ENCODE data around the gene BCL2L11.

The BCL2L11 gene

DNA sequence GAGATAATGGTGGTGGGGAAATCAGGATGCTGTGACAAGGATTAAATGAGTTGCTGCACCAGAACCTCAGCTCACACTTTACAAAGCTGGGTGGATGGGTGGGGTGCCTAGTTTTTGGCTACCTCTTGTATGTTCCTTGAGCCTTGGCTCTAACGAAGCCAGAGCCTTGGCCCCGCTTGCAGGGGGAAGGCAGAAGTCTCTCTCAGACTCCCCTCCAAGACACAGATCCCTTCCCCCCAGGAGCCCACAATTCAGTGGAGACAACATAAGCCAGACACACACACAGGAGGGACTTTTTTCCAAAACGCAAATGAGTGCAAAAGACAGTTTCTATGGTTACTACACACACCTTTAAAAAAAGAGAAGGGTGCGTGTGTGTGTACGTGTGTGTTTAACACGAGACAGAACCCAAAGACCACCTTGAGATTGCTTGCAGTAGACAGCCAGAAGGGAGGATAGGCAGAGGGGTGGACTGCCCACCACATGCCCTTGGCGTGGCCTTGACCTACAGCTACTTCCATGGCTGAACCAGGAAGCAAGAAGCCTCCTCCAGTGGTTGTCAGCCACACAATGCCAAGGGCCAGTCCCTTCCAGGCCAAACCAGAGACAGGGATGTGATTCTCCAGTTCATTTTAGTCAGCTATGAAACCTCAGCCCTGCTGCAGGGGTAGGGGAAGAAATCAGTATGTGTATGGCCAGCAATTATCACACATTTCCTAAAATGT lies 70.3 kb downstream of the BCL2L11 start:
- no peak for DNase-seq

DNA sequence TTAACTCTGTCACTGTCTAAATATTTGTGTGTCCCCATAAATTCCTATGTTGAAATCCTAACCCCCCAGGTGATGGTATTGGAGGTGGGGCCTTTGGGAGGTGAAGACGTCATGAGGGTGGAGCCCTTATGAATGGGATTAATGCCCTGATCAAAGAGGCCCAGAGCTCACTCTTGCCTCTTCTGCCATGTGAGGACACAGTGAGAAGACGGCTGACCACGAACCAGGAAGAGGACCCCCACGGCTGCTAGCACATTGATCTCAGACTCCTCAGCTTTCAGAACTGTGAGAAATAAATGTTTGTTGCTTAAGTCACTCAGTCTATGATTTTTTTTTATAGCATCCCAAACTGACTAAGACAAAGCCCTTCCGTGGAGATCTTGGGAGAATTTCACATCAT lies 71.2 kb downstream of the BCL2L11 start:
- no peak for DNase-seq

DNA sequence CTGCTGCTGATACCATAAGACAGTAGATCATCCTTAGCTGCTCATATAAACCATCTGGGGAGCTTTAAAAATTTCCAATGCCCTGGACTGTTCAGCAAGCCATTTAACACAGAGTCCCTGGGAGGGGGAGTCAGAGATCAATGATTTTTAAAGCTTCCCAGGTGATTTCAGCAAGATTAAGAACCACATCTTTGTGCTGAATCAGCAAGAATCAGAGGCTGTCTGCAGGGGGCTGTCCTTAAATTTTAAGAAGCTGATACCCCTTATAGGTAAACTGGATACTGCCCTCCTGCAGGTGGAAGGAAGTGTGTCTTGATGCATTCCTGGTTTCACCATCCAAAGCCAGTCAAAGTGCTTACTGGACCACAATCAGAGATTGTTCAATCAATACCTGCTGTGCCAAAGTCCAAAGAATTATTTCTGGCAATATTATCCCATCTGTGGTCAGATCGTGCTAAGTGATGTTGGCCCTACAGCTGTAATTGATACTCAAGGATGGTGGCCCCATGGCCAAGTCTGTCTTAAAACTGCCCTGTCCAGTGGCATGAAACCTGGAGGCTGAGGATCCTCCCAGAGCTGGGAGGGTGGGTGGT lies 72.2 kb downstream of the BCL2L11 start:
- no peak for DNase-seq

DNA sequence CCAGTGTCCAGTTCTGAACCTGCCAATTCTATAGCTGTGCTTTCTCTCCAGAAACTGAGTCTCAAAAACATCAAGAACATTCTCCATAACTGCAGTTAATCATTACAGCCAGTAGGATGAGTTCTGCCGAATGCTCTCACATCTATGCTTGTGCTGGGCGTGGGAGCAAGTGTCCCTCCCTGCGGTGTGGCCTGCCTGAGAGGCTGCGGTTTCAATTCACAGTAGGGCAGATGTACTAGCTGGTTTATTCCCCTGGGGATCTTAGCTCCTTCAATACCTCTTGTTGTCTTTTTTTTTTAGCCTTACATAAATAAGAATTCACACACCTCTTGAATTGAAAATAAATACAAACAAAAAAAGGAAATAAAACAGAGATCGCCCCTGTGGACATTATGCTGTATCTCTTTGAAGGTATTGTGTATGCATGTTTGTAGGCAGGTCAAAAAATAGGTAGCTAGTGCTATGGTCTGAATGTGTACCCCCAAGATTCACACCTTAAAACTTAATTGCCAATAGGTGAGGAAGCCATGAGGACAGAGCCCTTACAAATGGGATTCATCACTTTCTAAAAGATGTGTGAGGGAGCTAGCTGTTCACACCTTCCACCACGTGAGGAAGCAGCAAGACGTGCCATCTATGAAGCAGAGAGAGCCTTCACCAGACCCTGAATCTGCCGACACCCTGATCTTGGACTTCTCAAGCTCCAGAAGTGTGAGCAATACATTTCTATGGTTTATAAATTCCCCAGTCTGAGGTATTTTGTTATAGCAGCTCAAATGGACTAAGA lies 74.3 kb downstream of the BCL2L11 start:
- DNase-seq, result no peak

DNA sequence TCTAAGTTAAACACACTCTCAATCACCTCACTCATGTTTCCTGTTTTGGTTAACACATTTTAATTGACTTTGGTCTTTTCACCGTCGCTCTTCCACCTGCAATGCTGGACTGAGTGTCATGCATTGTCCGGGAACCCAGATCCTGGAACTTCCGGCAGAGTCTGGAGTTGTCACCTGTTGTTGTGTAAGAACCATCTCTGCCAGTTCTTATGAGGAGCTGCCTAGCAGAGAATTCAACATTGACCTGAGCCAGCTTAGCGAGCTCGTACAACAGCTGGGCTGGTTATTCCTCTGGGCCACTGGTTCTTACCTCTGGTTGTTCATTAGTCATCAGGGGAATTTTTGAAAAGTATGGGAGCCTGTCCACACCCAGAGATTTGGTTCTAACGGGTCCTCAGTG lies 75.7 kb downstream of the BCL2L11 start:
- no peak for DNase-seq

DNA sequence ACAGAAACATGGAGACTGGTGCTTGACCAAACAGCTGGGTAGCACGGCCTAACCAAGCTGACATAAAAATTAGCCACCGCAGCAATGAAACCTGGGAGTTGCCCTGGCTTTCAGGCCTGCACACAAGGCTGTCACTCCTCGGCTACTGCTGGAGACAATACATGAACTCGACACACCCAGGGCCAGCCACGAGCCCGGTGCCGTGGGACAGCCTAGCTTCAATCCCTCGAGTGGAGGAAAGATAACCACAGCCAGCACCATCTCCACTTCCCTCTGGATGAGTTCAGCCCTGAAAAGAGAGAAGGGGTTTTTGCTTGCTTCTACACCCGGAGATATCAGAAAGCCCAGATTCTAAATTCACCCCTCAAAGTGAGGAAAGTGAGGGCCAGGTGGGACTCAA lies 78.0 kb downstream of the BCL2L11 start:
- DNase-seq, result no peak

DNA sequence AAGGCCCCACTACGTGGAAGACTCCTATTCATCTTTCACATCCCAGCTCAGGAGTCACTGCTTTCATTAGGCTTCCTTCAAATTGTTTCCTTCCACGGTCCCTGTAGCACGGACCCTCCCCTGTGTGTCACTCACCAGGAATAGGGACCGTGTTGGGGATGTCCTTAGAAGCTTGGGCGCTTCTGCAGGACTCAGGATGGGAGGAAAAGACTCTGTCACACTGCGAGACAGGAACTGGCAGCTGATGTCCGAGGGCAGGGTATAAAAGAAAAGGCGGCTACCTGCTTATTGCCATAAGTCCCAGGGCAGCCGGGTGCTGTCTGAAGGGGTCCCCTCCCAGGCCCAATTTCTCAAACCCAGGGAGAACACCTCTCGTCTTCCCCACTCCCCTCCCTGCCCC lies 79.1 kb downstream of the BCL2L11 start:
- DNase-seq, result no peak

DNA sequence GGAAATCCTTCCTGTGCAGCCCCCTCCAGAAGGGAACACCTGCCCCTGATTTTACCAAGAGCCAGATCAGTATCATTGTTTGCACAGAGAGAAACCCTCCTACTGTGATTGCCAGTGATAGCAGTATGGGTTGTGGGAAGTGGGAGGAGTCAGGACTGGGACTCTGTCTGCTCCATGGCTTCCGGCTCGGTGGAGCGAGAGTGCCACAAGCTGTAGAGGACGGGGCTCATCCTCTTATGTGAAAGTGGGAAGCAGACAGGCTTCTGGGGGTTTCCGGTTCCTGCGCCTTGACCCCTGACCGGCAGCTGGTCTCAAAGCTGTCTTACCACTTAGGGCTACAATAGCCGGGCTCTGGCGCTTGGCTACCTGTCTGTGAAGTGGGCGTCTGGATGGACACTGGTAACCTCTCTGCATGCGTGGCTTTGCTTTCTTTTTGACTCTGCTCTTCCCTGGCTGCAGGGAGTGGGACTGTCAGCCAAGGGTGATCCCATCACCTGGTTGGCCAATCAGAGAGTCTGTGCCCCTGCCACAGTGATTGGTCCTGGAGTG lies 79.7 kb downstream of the BCL2L11 start:
- DNase-seq, result peak in 1 of 56 donors; percentile 9

DNA sequence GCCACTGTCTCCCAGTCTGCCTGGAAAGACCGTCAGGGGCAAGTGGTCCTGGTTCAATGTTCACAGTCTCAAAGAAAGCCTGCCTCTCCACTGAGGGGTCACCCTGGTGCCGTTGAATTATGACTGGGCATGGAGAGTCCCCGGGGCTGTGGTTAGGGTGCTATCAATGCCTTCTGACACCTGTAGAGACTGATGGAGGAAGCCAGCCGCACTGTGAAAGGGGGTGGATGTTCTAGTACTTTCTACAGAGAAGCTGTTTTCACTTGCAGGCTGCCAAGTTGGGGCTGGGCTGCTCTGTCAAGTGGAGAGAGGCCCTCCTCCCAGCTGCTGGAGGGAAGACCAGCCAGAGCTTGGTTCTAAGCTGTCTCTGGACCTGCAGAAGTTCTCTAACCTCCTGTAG lies 80.5 kb downstream of the BCL2L11 start:
- no peak for DNase-seq

DNA sequence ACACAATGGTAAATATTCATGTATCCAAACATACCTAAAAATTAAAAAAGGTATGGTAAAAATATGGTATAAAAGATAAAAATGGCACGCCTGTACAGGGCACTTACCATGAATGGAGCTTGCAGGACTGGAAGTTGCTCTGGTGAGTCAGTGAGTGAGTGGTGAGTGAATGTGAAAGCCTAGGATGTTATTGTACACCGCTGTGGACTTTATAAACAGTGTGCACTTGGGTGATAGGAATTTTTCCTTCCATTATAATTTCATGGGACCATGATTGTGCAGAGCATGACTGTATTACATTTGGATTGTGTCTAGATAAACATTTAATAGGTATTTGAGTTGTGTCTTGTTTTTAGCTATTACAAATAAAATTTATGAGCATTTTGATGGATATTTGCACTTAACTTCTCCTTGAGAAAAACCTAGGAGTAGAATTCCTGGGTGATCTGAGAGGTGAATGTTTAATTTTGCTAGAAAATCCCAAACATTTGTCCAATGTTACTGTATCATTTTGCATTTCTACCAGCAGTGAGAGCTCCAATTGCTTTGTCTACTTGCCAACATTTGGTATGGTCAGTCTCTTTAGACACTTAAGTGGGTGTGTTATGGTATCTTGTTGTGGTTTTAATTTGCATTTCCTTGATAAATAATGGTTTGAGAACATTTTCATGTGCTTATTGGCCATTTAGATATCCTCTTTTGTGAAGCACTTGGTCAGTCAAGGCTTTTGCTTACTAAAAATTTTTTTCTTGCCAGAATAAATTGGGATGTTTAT lies 81.7 kb downstream of the BCL2L11 start:
- DNase-seq, result no peak

DNA sequence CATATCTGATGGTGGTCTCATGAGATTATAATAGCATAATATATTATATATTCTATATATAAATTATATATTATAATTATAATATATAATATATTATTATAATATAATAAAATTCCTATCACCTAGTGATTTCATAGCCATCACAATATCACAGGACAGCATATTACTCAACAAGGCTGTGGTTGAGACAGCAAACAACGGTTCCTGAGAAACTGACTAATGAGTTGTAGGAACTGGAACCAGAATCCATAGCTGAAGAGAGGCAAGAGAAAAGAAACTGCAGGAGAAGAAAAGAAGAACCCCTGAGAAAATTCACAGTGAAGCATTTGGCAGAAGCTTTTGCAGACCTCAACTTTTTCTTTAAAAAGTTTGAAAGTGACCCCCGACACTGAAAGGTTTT lies 84.0 kb downstream of the BCL2L11 start:
- DNase-seq, result no peak

DNA sequence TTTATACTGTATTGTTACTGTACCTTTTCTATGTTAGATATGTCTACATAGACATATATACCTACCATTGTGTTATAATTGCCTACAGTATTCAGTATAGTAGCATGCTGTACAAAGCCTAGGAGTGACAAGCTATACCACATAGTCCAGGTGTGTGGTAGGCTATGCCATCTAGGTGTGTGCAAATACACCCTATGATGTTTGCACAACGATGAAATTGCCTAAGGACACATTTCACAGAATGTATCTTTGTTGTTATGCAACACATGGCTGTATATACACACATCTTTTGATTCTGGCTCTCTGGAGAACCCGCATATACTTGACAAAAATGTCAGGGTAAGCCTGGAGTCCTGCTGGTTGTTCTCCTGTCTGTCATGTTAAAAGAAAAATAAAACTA lies 85.1 kb downstream of the BCL2L11 start:
- no peak for DNase-seq

DNA sequence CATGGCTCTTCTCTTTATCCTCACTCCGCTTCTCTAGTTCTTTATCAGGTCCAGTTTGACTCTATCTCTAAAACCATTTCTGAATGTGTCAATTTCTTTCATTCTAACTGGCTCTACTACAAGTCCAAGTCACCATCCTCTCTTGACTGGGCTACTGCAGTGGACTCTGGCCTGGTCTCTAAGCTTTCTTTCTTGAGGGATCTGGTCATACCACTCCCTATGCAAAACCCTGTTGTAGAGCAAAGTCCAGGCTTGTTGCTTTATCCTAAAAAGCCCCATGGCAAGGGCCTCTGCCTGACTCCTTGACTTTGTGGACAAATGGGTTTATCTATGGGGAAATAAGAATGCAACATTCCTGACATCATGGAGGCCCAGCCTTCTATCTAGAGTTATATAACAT lies 87.1 kb downstream of the BCL2L11 start:
- DNase-seq, result no peak

DNA sequence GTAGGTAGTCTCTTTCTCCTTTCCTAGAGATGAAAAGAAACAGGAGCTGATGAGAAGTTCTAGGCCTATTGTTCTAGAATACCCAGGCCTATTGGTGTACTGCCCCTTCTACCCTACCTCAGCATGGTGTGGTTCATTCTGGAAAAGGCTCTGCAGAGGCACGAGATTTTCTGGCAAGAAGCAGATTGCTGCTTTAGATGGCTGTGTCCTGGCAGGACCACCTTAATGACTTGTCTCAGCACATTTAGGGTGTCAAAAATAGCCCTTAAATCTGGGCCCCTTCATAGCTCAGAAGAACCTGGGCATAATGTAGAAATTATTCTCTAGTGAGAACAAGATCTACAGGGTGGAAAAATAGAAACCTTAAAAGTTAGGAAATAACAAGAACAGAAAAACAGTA lies 87.9 kb downstream of the BCL2L11 start:
- DNase-seq, result no peak

DNA sequence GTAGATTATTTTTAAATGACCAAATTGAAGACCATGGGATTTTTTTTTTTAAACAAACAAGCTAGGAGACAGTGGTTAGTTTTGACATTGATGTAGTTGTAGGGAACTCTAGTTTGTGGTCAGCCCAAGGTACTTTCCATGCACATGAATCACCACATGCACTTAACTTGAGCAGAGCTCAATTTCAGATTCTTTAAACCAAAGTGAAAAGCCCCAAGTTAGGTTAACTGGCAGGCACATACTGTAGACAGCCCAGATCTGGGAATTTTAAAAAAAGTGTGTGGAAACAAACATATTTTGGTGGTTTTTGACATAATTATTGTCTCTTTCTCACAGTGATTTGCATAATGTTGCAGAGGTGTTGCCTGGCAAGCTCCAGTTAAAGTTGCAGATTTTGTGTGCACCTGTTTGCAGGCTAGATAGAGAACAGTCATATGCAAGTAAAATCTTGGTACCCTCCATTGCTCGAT lies 88.4 kb downstream of the BCL2L11 start:
- no peak for DNase-seq

DNA sequence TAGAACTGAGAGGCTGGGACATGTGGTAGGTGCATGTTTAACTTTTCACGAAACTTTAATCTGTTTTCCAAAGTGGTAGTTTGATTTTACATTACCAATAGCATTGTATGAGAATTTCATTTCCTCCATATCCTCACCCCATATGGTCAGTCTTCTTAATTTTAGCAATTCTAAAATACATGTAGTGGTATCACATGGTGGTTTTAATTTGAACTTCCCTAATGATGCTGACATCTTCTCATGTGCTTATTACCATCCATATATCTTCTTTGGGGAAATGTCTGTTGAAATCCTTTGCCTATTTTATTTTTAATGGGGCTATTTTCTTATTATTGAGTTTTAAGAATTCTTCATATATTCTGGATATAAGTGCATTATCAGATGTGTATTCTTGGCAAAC lies 89.3 kb downstream of the BCL2L11 start:
- DNase-seq, result no peak

DNA sequence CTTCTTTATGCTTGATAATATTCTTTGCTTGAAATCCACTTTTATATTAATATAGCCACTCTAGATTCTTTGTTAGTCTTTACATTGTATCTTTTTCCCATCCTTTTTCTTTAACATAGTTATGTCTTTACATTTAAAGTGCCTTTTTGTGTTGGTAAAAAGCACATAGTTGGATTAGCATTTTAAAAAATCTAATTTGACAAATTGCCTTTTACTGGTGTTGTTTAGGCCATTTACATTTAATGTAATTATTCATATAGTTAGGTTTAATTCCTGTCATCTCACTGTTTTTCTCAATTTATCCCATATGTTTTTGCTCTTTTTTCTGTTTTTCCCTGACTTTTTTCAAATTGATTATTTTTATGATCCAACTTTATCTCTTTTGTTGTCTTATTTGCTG lies 93.2 kb downstream of the BCL2L11 start:
- DNase-seq, result no peak

DNA sequence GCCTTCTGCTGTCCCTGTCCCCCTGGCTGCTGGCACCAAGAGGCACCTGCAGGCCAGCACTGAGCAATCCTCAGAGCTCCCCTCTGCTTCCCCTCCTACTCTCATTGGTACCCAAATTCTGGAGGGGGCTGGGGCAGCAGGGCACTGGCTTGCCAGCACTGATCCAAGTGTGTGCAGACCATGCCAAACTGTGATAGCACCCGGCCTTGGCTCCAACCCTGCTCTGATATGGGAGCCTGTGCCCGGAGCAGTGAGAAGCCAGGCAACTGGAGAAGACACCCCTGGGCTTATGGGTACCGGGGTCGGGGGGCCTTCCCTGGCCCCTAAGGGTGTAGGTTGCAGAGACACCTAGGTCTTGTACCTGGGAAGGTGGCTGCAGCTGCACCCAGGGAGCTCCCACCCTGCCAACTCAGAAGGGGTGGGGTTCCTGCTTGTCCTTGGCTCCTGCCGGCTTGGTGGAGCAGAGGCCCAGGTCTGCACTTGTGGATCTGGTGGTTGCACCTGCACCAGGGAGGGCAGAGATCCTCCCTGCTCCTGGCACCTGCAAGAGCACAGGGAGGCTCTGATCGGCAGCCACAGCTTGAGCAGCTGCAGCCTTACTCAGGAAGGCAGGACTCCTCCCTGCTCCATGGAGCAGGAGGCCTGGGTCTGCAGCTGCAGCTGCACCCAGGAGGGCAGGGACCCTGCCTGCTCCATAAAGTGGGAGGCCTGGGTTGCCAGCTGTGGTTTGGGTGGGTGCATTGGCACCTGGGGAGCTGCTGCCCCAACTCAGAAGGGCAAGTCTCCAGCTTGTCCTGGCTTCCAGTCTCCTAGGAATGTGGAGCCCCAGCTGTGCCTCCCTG lies 96.3 kb downstream of the BCL2L11 start:
- no peak for DNase-seq

All from nucleus accumbens (tissue), 56 donors.